ENCODE results near the gene C4orf50.

Gene C4orf50

DNA sequence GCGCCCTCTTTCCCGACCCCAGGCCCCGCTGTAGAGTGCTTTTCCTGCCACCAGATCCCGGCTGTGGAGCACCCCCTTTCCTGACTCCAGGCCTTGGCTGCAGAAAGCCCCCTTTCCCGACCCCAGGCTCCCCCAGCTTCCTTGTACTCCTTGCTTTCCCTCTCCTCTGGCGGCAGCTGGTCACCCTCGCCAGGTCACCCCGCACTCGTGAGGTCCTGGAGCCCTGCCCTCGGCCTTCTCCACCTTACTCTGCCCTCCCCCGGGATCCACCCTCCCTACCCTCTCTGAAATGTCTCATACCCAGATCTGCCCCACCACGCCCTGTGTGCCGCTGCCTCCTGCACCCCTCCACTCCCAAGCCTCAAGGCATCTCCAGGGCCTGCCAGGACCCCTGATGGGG lies 25.0 kb upstream of the C4orf50 start:
- DNase-seq: no peak

GRCh38 chr4:6042293-6043063 lies 24.2 kb upstream of the C4orf50 start:
- no peak for DNase-seq

GRCh38 chr4:6041800-6042199 lies 23.6 kb upstream of the C4orf50 start:
- DNase-seq: no peak

- no peak for DNase-seq
Observed at GRCh38 chr4:6038711-6039110, 20.5 kb upstream of the C4orf50 start.

DNA sequence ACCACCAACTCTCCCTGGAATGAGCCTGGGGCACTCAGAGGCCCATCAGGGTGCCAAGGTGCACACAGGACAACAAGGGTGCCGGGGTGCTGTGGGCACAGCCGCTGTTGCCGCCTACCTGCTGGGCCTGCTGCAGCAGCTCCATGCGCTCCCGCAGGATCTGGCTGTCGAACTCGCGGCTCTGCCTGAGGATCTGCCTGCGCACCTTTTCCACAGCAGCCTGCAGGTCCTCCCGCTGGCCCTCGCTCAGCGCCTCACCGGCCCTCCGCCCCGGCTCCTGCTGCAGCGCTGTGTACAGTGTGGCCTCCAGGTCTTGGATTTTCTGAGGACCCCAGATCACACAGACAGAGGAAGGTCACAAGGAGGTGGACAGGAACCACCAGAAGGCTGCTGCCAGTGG lies 17.6 kb upstream of the C4orf50 start:
- DNase-seq: no peak

DNA sequence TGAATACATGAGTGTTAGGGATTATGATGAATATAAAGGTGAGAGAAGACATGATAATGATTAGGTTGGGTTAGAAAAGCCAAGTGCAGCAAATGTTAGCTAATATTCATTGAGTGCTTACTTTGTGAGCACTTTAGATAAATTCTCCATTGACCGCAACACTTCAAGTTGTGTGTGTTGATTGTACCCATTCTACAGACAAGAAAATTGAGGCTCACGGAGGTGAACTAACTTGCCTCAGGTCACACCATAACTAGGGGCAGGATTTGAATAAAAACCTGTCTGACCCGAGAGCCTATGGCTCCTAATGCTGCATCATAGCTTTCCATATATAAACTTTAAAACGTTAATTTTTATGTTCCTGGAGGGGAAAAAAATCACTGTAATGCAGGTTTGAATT lies 15.2 kb upstream of the C4orf50 start:
- DNase-seq: no peak

DNA sequence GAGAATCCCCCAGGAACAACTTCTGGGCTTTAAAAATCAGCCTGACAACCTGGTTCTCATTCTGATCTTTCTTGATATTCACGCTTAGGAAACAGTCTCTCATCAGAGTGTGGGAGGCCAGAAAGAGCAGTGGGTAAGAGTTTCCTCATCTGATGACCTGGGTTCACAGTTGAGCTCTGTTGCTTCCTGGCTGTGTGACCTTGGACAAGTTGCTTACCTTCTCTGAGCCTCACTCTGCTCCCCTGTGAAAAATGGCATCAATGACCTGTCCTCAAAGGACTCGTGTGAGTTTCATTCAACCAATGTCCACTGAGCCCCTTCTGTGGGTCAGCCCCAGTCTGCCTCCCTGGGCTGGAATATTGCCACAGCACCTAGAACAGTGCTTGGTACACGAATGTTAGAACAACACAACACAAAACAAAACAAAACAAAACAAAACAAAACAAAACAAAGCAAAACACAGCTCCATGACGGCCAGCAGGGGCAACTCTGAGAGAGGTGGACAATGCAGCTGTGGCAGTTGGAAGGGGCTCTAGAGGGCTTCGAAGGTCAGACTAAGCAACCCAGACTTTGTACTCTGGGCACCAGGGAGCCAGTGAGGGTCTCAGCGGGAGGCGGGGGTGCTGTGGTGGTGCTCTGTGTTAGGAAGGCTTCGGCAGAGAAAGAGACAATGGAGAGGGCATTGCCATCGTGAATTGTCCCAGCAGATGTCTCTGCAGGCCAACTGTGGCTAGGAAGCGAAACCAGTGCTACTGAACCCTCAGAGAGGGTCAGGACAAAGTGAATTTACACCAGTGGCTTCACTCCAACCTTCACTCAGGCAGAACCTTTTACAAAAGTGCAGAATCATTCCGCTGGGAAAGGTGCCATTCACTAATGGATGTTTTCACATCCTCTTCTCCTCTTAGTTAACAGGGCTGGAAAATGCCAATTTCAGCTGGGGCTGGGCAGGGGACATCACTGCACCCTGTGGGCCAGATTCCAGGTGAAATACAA lies 14.3 kb upstream of the C4orf50 start:
- DNase-seq: no peak

DNA sequence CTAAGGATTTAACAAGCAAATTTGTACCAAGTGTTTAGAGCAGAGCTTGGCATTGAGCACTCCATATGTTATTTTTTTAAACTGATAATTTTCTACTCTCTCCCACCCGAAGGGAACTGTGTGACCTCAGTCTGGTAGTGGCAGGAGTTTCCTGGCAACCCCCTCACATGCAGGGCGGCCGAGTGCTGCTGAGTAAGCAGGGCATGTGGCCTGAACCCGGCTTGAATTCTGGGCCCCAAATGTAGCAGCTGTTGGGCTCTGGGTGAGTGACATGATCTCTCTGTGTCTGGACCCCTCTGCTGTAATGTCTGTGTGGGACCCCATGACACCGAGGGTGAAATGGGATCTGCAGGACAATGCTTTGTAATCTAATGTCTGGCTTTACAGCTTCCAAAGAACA lies 13.6 kb upstream of the C4orf50 start:
- no peak for DNase-seq

DNA sequence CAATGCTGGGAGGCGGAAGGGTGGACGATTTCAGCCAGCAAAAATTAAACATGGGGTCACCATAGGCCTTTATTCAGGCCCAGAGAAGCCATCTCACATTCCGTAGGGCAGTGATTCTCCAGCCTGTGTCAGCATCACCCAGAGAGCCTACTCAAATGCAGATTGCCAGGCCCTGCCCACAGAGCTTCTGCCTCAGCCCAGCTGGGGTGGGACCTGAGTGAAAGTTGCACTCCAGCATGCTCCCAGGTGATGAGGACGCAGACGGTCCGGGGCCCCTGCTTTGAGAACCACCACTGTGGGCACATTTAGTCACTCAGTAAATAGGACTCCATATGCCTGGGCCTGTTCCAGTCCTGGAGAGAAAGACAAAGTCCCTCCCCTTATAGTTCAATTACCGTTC lies 12.4 kb upstream of the C4orf50 start:
- DNase-seq: no peak

- no peak for DNase-seq
Observed at GRCh38 chr4:6029254-6029653, 11.0 kb upstream of the C4orf50 start.

DNA sequence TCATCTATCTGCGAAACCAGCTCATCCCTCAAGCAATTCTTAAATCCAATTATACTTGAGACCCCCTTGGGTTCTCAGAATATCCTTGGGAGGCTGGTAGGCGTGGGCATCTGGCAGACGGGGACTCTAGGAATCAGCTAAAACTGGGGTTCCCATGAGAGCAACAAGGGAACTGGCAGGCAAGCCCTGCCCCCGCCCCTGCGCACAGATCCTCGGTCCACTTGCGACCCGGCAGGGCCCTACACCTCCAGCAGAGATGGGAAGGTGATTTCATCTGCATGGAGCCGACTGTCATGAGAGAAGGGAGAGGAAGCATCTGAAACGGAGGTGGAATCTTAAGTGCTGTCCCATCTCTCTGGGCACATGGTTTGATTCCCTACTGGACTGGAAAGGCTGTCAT lies 9.9 kb upstream of the C4orf50 start:
- DNase-seq: no peak

DNA sequence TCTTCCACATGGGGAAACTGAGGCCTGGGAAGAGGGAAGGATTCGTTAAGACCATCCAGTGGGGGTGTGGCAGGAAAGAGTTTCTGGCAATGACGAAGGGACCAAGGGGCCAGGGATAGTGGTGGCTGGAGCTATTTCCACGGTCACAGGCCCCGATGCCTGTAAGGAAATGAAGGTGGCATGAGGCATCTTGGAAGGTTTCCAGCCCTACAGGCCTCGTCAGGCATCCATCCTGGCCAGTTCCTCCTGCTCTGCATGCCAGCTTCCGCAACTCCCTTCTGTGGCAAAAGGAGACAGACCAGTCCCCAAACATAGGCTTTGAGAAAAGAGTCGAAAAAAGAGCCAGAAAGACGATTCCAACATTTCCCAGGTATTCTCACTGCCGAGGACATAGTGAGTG lies 9.2 kb upstream of the C4orf50 start:
- DNase-seq: no peak

DNA sequence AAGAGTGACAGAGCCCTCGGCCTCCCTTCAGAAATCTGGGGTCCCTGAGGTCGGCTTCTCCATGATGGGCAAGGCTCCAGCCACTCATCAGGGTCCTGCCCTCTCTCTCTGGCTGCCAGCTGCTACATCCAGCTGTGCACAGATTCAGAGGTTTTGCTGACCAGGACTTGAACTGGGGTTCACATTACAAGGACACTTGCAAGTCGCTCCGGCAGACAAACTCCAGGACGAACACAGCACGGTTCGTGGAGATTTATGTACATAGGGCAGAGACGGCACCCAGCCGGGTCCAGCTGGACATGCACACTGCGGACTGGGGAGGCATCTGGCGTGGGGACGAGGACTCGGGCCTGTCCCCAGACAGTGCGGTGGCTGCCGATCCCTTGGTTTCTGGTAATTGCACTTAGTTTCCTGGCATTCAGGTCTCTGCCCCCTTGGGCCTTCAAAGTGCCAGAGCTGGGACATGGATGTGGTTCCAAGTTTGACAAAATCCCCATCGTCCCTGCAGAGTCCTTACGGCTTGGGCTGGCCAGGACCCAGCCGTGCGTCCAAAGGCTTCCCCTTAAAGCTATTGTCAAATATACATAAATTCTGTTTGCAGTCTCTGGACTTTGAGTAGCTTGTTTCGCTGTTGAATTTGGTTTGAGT lies 6.2 kb upstream of the C4orf50 start:
- no peak for DNase-seq

- no peak for DNase-seq
Observed at GRCh38 chr4:6023731-6024130, 5.5 kb upstream of the C4orf50 start.

DNA sequence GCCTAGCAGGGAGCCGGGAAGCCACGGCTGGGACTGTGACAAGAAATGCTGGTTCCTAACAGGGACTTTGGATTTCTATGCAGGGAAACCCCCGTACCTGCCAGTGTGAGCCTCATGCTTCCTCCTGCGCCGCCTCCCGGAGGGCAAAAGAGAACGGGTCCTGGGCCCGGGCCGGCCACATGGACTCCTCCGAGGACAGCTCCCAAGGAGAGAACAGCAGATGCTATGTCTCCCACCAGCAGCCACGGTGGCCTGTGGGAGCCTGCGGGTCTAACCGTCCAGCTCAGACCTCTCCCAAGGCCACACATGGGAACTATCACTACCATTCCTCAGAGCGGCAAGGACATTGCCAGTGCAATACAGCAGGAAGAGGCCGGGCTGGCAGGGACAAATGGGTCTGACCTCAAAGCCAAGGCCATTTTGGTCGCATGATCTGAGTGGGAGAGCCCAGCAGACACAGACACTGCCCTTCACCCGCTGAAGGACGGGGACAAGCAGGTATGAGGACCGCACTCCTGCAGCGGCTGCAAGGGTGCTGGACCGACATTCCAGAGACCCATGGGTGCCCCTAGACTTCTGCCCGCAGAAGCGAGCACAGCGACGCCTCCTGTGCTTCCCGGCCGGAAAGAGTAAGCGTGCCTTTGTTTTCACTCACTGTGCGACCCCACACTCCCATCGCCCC lies 4.5 kb upstream of the C4orf50 start:
- no peak for DNase-seq

- no peak for DNase-seq
Observed at GRCh38 chr4:6021831-6022606, 3.8 kb upstream of the C4orf50 start.

DNA sequence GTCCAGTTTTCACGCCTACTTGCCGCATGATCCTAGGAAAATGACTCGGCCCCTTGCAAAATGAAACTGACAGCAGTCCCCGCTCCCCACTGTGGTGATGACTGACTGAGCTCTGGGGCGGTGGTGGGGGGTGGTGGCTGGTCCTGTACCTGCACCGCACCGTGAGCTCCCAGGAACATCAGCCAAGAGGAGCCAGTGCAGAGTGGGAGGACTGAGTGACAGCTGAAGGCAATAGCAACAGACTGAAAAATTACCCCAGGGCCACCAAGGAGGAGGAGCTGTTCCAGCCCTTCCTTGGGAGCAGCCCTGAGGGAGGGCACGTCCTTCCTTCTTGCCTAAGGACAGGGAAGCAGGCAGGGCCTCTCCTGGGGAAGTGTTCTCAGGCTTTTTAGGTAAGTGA lies 2.4 kb upstream of the C4orf50 start:
- DNase-seq: no peak

DNA sequence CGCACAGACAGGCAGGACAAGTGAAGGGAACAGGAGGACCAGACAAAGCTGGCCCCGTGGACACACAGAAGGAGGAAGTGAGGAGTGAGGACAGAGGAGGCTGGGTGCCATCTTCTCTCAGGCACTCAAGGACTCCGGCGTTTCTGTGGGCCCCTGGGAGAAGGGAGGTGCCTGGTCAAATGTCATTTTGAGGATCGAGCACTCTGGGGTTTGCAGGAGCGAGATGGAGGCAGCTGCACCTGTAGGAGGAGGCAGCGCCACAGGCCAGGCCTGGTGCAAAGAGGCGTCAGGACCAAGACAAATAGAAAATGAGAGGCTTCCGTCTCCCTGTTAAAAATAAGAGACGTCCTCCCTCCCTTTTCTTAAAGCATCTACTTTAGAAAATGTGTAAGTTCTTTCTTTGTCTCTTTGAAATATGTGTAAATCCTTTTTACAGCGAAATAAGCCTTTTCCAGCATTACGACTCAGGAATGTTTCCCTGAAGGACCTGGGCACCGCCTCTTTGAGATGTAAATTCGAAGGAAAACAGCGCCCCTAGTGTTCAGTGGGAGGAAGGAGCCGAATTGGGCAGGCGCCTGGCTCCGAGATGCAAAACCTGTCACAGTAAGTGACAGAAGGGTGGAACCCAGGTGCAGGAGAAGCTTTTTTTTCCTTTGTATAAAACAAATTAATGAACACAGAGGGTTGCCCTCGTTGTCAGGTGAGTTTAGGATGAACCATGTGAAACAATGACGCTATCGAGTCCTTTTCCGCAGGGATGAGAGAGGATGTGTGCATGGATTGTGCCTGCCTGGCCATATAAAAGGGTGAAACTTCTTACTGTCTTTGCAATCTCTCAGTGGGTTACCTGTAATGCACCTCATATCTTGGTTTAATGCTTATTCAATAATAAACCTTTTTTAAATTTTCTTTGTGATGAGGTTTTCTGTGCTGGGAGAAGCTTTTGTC lies 1.4 kb upstream of the C4orf50 start:
- peak; percentile 26 to 28 for DNase-seq

DNA sequence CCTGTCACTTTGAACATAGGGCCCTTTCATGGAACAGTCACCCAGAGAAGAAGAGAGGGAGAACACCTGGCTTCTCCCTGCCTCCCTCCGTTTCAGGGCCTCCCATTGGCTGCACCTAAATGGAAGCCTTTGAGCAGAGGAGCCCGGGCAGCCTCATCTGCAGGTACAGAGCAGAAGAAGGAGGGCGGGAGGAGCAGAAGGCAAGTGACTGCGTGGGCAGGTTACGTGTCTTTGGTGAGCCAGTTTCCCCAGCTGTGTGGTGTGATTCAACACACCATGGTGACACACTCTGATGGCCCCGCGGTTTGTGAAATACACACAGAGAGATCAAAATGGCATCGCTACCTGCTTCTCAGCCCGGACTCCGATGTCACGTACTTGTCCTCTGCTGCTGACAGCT lies 431 bp downstream of the C4orf50 start:
- DNase-seq: no peak

DNA sequence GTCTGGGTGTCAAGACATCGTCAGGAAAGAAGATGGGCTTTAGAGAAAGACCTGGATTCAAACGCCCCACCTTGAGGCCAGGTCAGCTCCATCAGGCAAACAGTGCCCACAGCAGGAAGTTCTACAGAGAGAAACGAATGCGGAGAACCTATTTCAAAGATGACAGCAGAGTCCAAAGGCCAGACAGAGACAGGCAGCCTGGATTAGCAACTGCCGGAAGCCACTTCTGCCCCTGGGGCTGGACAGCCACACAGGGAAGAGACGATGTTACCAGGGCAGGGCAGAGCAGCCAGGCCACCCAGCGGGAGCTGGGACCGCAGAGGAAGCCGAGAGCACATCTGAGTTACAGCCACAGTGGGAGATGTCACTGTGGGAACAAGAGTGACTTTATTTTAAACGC lies 1.2 kb downstream of the C4orf50 start:
- DNase-seq: no peak

GRCh38 chr4:6013564-6013963 lies 4.7 kb downstream of the C4orf50 start:
- no peak for DNase-seq
